Amniotic epithelial cell (primary cell): ENCODE data around the gene BAAT.

ENCODE experiments used
- DNase-seq: peaks from one replicate; pipeline ENCODE4 v3.0.0-alpha.2; 2010; ENCODE audit warnings: low read depth

BAAT gene

DNA sequence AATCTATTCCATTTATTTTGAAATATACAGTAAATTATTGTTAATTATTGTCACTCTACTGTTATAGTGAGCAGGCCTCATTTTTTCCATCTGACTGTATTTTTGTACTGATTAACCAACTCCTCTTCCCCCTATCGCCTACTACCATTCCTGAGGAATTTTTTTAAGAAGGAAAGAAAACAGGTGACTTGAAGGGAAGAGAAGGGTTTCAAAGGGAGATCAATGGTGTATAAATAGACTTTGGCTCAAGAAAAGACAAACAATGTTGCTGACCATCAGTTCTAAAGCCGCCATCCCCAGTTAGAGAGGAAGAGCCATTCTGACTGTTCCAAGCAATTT is 69.7 kb downstream of the BAAT start:
- no peak for DNase-seq

DNA sequence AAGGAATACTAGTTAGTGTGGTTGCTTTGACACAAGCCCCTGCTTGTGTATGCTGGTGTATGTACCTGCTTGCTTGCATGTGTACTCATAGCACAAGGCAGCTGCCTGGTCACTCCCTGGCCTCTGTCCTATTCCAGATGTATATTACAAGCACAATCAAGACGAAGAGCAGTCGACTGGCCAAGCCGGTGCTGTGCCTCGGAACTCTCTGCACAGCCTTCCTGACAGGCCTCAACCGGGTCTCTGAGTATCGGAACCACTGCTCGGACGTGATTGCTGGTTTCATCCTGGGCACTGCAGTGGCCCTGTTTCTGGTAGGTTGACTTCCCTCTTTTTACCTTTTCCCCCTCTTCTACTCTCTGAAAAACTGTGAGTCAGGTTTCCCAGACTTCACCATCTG is 72.1 kb downstream of the BAAT start:
- no peak for DNase-seq

DNA sequence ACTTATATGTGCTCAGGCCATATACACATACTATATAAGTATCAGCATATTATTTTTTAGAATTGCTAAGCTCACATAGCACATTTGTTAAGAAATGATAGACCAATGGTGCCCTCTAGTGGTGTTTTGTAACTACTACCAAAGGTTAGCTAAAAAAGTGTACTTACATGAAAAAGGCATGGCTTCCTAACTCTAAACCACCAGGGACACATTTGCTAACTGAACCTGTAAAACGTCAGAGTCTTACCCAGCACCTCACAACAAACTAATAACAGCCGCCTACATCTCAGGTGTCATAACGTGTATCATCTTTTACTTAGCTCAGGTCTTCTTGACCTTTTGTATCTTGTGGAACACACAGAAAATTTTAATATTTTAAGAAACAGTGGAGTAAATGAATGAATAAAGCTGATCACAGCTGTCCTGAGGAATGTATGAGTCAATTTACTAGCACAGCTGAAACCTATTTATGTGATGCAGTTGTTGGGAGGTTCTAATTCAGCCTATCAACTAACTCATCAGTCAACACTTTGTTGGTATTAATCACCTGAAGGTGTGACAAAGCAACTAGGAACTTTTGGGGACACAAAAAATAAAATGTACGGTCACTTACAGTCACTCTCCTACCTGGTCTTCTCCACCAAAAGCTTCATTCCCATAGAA is 72.9 kb downstream of the BAAT start:
- DNase-seq = peak; percentile 73

DNA sequence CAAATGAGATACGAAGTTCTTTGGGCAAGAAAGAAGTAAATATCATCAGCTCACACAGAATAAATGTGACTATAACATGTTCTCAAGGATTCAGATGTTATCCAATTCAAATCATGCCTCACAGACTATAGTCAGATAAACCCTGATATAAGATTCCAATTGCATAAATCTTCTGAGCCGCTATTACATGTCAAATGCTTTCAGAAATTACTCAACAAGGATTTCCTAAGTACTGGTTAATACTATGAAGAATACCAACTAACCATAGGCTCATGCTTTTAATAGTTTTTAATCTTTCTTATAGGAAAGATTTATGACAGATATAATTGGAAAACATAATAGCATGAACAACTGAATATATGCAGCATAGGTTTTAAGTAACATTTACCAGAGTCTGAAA is 73.6 kb downstream of the BAAT start:
- no peak for DNase-seq
